Gastrocnemius medialis (tissue), 4 donors: ENCODE measurements around the gene GALNT13.

ENCODE experiments used
- POLR2A ChIP-seq, 2 donors: fragments of 450-650 bp; IDR thresholded peaks; one replicate each; pipeline ENCODE4 v1.6.1; 2017; ENCODE audit warnings: antibody characterized with exemption in 2 of 2, mild to moderate bottlenecking in 2 of 2, moderate library complexity in 2 of 2
- TF ChIP-seq, protein P1 (sequence below), 5 experiments: fragments of 450-650 bp in 3 of 5; fragments of 200-600 bp in 2 of 5; sonication (generic) in 2 of 5; IDR thresholded peaks in 4 of 5; conservative IDR thresholded peaks in 1 of 5; 1 replicate in 4 of 5; 2 replicates in 1 of 5; pipeline ENCODE4 v1.5.1; 2016 to 2019; ENCODE audit warnings: antibody characterized with exemption in 5 of 5, mild to moderate bottlenecking in 3 of 5, moderate library complexity in 3 of 5

DNA sequence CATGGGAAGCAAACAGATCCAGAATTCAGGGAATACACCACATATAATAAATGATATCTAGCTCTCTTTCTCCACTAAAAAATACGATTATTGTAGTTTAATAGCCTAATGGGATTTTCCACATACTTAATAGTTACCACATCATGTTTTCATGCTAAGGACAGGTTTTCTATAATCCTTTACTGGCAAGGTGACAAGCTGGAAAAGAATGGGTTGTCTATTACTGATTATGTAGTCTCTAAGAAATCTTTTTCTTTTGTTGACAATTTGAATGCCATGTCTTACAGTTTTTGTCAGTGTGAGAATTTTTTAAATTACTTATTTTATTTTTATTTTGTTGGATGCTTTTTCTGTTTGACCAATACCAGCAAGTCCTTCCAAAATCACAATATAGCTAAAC lies 177.8 kb downstream of the GALNT13 start:
- TF ChIP-seq, protein P1, sequence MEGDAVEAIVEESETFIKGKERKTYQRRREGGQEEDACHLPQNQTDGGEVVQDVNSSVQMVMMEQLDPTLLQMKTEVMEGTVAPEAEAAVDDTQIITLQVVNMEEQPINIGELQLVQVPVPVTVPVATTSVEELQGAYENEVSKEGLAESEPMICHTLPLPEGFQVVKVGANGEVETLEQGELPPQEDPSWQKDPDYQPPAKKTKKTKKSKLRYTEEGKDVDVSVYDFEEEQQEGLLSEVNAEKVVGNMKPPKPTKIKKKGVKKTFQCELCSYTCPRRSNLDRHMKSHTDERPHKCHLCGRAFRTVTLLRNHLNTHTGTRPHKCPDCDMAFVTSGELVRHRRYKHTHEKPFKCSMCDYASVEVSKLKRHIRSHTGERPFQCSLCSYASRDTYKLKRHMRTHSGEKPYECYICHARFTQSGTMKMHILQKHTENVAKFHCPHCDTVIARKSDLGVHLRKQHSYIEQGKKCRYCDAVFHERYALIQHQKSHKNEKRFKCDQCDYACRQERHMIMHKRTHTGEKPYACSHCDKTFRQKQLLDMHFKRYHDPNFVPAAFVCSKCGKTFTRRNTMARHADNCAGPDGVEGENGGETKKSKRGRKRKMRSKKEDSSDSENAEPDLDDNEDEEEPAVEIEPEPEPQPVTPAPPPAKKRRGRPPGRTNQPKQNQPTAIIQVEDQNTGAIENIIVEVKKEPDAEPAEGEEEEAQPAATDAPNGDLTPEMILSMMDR (IDR thresholded peaks at IDR 0.05 in 4 of 5, conservative IDR thresholded peaks at IDR 0.05 in 1 of 5) = no peak
- TF ChIP-seq POLR2A (IDR thresholded peaks at IDR 0.05) = no peak
